Endothelial cell of umbilical vein (primary cell): Measurements from ENCODE around the gene NQO1.

ENCODE experiments used
- CTCF ChIP-seq, 2 donors: IDR thresholded peaks; 1 replicate in 1 of 2; 2 replicates in 1 of 2; pipeline ENCODE4 v1.5.1; 2011; ENCODE audit warnings: low read length in 2 of 2, mild to moderate bottlenecking in 2 of 2, moderate library complexity in 2 of 2, control low read depth in 1 of 2, inconsistent platforms in 1 of 2, low read depth in 1 of 2; ENCODE audit not compliant: insufficient read depth in 1 of 2; ENCODE audit errors: extremely low read depth in 1 of 2
- EZH2 ChIP-seq: IDR thresholded peaks from 2 replicates; pipeline ENCODE4 v1.6.1; 2012; ENCODE audit warnings: borderline replicate concordance, low read depth, mild to moderate bottlenecking, moderate library complexity, low read length, inconsistent platforms; ENCODE audit not compliant: severe bottlenecking
- JUN ChIP-seq: IDR thresholded peaks from 2 replicates; pipeline ENCODE4 v1.6.1; 2011; ENCODE audit warnings: borderline replicate concordance, low read depth; ENCODE audit not compliant: insufficient read length, insufficient read depth
- MYC ChIP-seq: IDR thresholded peaks from one replicate; pipeline ENCODE4 v1.6.1; 2011; ENCODE audit warnings: mild to moderate bottlenecking, low read depth, low read length
- POLR2A ChIP-seq: IDR thresholded peaks from 2 replicates; pipeline ENCODE4 v1.6.1; 2012; ENCODE audit warnings: low read depth, mild to moderate bottlenecking, control low read depth, low read length
- POLR2AphosphoS5 ChIP-seq: IDR thresholded peaks from 2 replicates; pipeline ENCODE4 v1.6.1; 2012; ENCODE audit warnings: low read depth, mild to moderate bottlenecking, control low read depth, low read length, moderate library complexity; ENCODE audit not compliant: insufficient read depth

- no peak for TF ChIP-seq POLR2AphosphoS5
- TF ChIP-seq CTCF (IDR thresholded peaks at IDR 0.05; ENCODE audit: extremely low read depth in 1 of 2, insufficient read depth in 1 of 2, low read depth in 1 of 2, low read length in 2 of 2): no peak
- TF ChIP-seq POLR2A: no peak
- TF ChIP-seq EZH2: no peak
- TF ChIP-seq JUN: no peak
- TF ChIP-seq MYC: no peak
These were observed 22.5 kb upstream of the NQO1 start for GRCh38 chr16:69748694-69749345.
